ENCODE measurements around the gene EP300. TPM values are rescaled to one million over a fixed set of nuclear protein-coding genes. Genes with fewer than 3 reads are reported as not detected.

Gene EP300
- total RNA-seq (2021; fragmentation: NEBNext Ultra II Directional; extraction: Animal tissue kit (Norgen Biotek cat#: 25700)) (106 and 109 TPM in 2 replicates), polyA plus RNA-seq (2011; rRNA removed) (39.5 and 62.6 TPM in 2 replicates), polyA minus RNA-seq (2011; rRNA and poly(A)+ RNA removed) (144 and 149 TPM in 2 replicates)
- 27.1 TPM for polyA plus RNA-seq (2011; cell fraction: cytosol; rRNA removed)
- polyA plus RNA-seq (2011; cell fraction: nucleus; rRNA removed) = 99.3 TPM
- 63.1 to 84.7 TPM (median 69.5 TPM) in 4 replicates for polyA plus RNA-seq (2012, experiment 1 of 2)
- 4.9 TPM for polyA plus RNA-seq (2012, experiment 2 of 2)
- 34.6 TPM for polyA plus RNA-seq (2013, experiment 1 of 2)
- polyA plus RNA-seq (2013, experiment 2 of 2) = 32.0 TPM
- 76.2 TPM for polyA minus RNA-seq (2011; cell fraction: cytosol; rRNA and poly(A)+ RNA removed)
- polyA minus RNA-seq (2011; cell fraction: nucleus; rRNA and poly(A)+ RNA removed) = 129 TPM
- long read RNA-seq, experiment 1, full-length matches to known transcripts = 1 of 59 reads
- long read RNA-seq, experiment 1, partial matches to known transcripts = 12 of 59 reads
- long read RNA-seq, experiment 1, other reads (novel, unspliced or antisense) = 46 of 59 reads
- long read RNA-seq, experiment 2, partial matches to known transcripts = 0 of 1 reads
- long read RNA-seq, experiment 2, other reads (novel, unspliced or antisense) = 1 of 1 reads

DNA sequence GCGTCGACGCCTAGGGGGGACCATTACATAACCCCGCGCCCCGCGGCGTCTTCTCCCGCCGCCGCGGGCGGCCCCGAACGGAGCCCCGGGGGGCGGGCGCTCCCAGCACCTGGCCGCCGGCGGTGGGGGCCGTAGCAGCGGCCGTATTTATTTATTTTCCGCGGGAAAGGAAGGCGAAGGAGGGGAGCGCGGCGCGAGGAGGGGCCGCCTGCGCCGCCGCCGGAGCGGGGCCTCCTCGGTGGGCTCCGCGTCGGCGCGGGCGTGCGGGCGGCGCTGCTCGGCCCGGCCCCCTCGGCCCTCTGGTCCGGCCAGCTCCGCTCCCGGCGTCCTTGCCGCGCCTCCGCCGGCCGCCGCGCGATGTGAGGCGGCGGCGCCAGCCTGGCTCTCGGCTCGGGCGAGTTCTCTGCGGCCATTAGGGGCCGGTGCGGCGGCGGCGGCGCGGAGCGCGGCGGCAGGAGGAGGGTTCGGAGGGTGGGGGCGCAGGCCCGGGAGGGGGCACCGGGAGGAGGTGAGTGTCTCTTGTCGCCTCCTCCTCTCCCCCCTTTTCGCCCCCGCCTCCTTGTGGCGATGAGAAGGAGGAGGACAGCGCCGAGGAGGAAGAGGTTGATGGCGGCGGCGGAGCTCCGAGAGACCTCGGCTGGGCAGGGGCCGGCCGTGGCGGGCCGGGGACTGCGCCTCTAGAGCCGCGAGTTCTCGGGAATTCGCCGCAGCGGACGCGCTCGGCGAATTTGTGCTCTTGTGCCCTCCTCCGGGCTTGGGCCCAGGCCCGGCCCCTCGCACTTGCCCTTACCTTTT is at the start of gene EP300:
EP300 (plus strand) TSS at position 570 of the 795 bp plus-strand sequence. CDS start 413 bp downstream, outside the sequence.
- H2AK5ac ChIP-seq (ENCODE audit: low read depth, low read length) = peak within 1 kb of the TSS; percentile 88; the same call in 1 of the 2 replicates
- H2BK5ac ChIP-seq (ENCODE audit: low read depth, low read length) = peak within 1 kb of the TSS; percentile 100
- H3K79me1 ChIP-seq (ENCODE audit: low read depth, low read length) = no peaks in the 10 kb centered on the region
- peak within 1 kb of the TSS; percentile 94 for H3K4ac ChIP-seq (replicated peaks; ENCODE audit: insufficient read length, low read depth, low read length)
- H3K4me1 ChIP-seq (replicated peaks in 1 of 4; ENCODE audit: control insufficient read depth in 3 of 4, insufficient read depth in 4 of 4, low read length in 3 of 4) = peaks cover 0 to 3% (median 0%) of the 10 kb centered on the region in 4 experiments; a peak in 3 of 7 replicates
- peak within 1 kb of the TSS; percentile 100 for H4K91ac ChIP-seq (replicated peaks; ENCODE audit: insufficient read length, low read length)
- peak within 1 kb of the TSS; percentile 96 to 100 (median 99) for H3K9ac ChIP-seq (replicated peaks in 1 of 4; ENCODE audit: extremely low read depth in 1 of 4, low read depth in 3 of 4, low read length in 3 of 4)
- H3K18ac ChIP-seq (ENCODE audit: extremely low read depth, low read length) = peak within 1 kb of the TSS; percentile 95
- peak within 1 kb of the TSS; percentile 98 for H4K5ac ChIP-seq (ENCODE audit: insufficient read length, low read depth, low read length)
- WGBS, 2 experiments (ENCODE audit: extremely low coverage in 1 of 2, insufficient coverage in 1 of 2, insufficient read length in 1 of 2, insufficient replicate concordance in 2 of 2, low coverage in 1 of 2, low lambda C conversion rate in 2 of 2, missing lambda C conversion rate in 1 of 2) = 1% methylated on average over 18 of the region's 112 CpGs; no CpG with 5 or more reads in 1 of the 2 experiments
- H4K8ac ChIP-seq (ENCODE audit: extremely low read depth, insufficient read depth, low read length) = peak within 1 kb of the TSS; percentile 100; the same call in 1 of the 2 replicates
- H2BK15ac ChIP-seq (ENCODE audit: low read length) = no peak within 1 kb of the TSS
- peak within 1 kb of the TSS; percentile 81 to 93 (median 87) for H3K4me3 ChIP-seq (ENCODE audit: extremely low read depth in 1 of 4, insufficient read depth in 2 of 4, low read depth in 3 of 4, low read length in 4 of 4)
- peak in 1 of 2 experiments; percentile 72 for DNase-seq (ENCODE audit: low read depth in 1 of 2, low spot score in 2 of 2)
- no peaks in the 10 kb centered on the region for H3K27me3 ChIP-seq (replicated peaks in 1 of 4; ENCODE audit: control insufficient read depth in 3 of 4, extremely low read depth in 1 of 4, insufficient read depth in 3 of 4, low read length in 3 of 4)
- peaks cover 45 to 49% of the 10 kb centered on the region in 2 experiments for H3K79me2 ChIP-seq (ENCODE audit: control insufficient read depth in 1 of 2, insufficient read depth in 2 of 2, low read length in 2 of 2)
- no peak within 1 kb of the TSS for H2AFZ ChIP-seq (ENCODE audit: low read length)
- no peak within 1 kb of the TSS for H2BK12ac ChIP-seq (ENCODE audit: low read depth, low read length)
- no peak within 1 kb of the TSS for H3K23ac ChIP-seq (ENCODE audit: insufficient read length)
- CTCF ChIA-PET (ENCODE audit: partially characterized antibody) = interaction anchor here (0.6 to 2.5 kb wide), 3 partner anchors 164 to 192 kb away, joined by 4 to 9 read pairs (median 4); no protein-coding TSS in a partner anchor
- peak within 1 kb of the TSS; percentile 90 for H2BK120ac ChIP-seq (replicated peaks; ENCODE audit: low read depth, low read length)
- H3K23me2 ChIP-seq (ENCODE audit: low read depth, low read length) = no peaks in the 10 kb centered on the region; the same call in 1 of the 2 replicates
- peak within 1 kb of the TSS; percentile 100 for H3K27ac ChIP-seq (ENCODE audit: low read depth, low read length)
- H3K36me3 ChIP-seq (ENCODE audit: control insufficient read depth in 2 of 4, insufficient read depth in 4 of 4, low read length in 3 of 4) = peaks cover 0 to 3% (median 0%) of the 10 kb centered on the region in 4 experiments; a peak in 1 of 8 replicates
- no peak for FAIRE-seq
- no peaks in the 10 kb centered on the region for H3K9me3 ChIP-seq (ENCODE audit: insufficient read depth in 2 of 2, low read depth in 1 of 2, low read length in 1 of 2)
- H3K4me2 ChIP-seq (ENCODE audit: insufficient read depth in 1 of 2, low read depth in 2 of 2, low read length in 2 of 2) = peak within 1 kb of the TSS; percentile 83 to 84
- H3K56ac ChIP-seq (replicated peaks; ENCODE audit: insufficient read length, low read depth, low read length) = peak within 1 kb of the TSS; percentile 99
- H4K20me1 ChIP-seq (replicated peaks in 1 of 2; ENCODE audit: control insufficient read depth in 1 of 2, insufficient read depth in 2 of 2, low read length in 2 of 2) = peaks cover 12 to 32% of the 10 kb centered on the region in 2 experiments
- no peak within 1 kb of the TSS for H2BK20ac ChIP-seq (ENCODE audit: low read length)
- POLR2A ChIA-PET (ENCODE audit: partially characterized antibody) = interaction anchor here (0.6 to 6.5 kb wide), 20 partner anchors 10 to 356 kb away, joined by 3 to 59 read pairs (median 4); partner anchors contain the start of gene RBX1
- peak within 1 kb of the TSS; percentile 10 for H3K14ac ChIP-seq (ENCODE audit: insufficient read length)
- peak; percentile 80 for TF ChIP-seq POLR2AphosphoS5 (IDR thresholded peaks at IDR 0.05; ENCODE audit: low read depth, low read length)
- TF ChIP-seq TAF1 (IDR thresholded peaks at IDR 0.05; ENCODE audit: low read depth, low read length) = peak; percentile 69
- TF ChIP-seq POLR2A (IDR thresholded peaks at IDR 0.05; ENCODE audit: control extremely low read depth in 1 of 2, low read depth in 2 of 2, low read length in 2 of 2) = peak; percentile 69 to 90
- no peak for TF ChIP-seq SAP30 (IDR thresholded peaks at IDR 0.05; ENCODE audit: insufficient read depth, insufficient replicate concordance, low read length)
- no peak for TF ChIP-seq SP2 (IDR thresholded peaks at IDR 0.05; ENCODE audit: low read length)
- TF ChIP-seq CHD2 (IDR thresholded peaks at IDR 0.05; ENCODE audit: low read length) = no peak
- peak in 1 of 2 experiments; percentile 36; a peak in 1 of 4 replicates for TF ChIP-seq SIN3A (conservative IDR thresholded peaks at IDR 0.05 in 1 of 2, IDR thresholded peaks at IDR 0.05 in 1 of 2; ENCODE audit: low read depth in 1 of 2, low read length in 2 of 2)
- no peak for TF ChIP-seq SP1 (IDR thresholded peaks at IDR 0.05; ENCODE audit: low read depth, low read length)
- no peak; the same call in 1 of the 2 replicates for TF ChIP-seq TBP (IDR thresholded peaks at IDR 0.05; ENCODE audit: low read depth, low read length)
